Activated effector memory CD4-positive, alpha-beta T cell treated with Interleukin-2 at 50 U/mL for 16 hours (primary cell): ENCODE measurements around the gene SDR42E1.

ENCODE experiments used
- DNase-seq: peaks from one replicate; pipeline ENCODE4 v3.0.0-alpha.2; 2020

SDR42E1 gene

GRCh38 chr16:82011199-82011641 lies at the start of gene SDR42E1:
Gene SDR42E1, minus strand, starts transcription at chr16:82011470. Its CDS starts 10,612 bp downstream, at chr16:82000858.
- DNase-seq, result peak; percentile 31

GRCh38 chr16:82059983-82060421 lies 48.7 kb upstream of the SDR42E1 start:
- DNase-seq, result no peak

GRCh38 chr16:82059161-82059982 lies 48.1 kb upstream of the SDR42E1 start:
- DNase-seq, result no peak

GRCh38 chr16:82056550-82056896 lies 45.3 kb upstream of the SDR42E1 start:
- DNase-seq, result no peak

- no peak for DNase-seq
These were observed 44.7 kb upstream of the SDR42E1 start for GRCh38 chr16:82055728-82056549.

- no peak for DNase-seq
These were observed 43.8 kb upstream of the SDR42E1 start for GRCh38 chr16:82055117-82055516.

- DNase-seq, result no peak
These were observed 40.4 kb upstream of the SDR42E1 start for GRCh38 chr16:82051656-82052055.

- DNase-seq, result no peak
These were observed 39.7 kb upstream of the SDR42E1 start for GRCh38 chr16:82050909-82051357.

- no peak for DNase-seq
These were observed 39.2 kb upstream of the SDR42E1 start for GRCh38 chr16:82050506-82050905.

GRCh38 chr16:82049484-82049883 lies 38.2 kb upstream of the SDR42E1 start:
- no peak for DNase-seq

- DNase-seq, result no peak
These were observed 36.5 kb upstream of the SDR42E1 start for GRCh38 chr16:82047787-82048186.

- DNase-seq, result no peak
These were observed 36.1 kb upstream of the SDR42E1 start for GRCh38 chr16:82047374-82047773.

- no peak for DNase-seq
These were observed 35.7 kb upstream of the SDR42E1 start for GRCh38 chr16:82046941-82047340.

GRCh38 chr16:82046541-82046940 lies 35.3 kb upstream of the SDR42E1 start:
- DNase-seq, result no peak

GRCh38 chr16:82045465-82045864 lies 34.2 kb upstream of the SDR42E1 start:
- no peak for DNase-seq

- DNase-seq, result no peak
These were observed 33.3 kb upstream of the SDR42E1 start for GRCh38 chr16:82044585-82044911.

GRCh38 chr16:82043680-82044584 lies 32.7 kb upstream of the SDR42E1 start:
- no peak for DNase-seq

- no peak for DNase-seq
These were observed 31.6 kb upstream of the SDR42E1 start for GRCh38 chr16:82042846-82043245.

GRCh38 chr16:82042144-82042543 lies 30.9 kb upstream of the SDR42E1 start:
- no peak for DNase-seq

- no peak for DNase-seq
These were observed 30.3 kb upstream of the SDR42E1 start for GRCh38 chr16:82041542-82041941.

GRCh38 chr16:82040296-82040695 lies 29.0 kb upstream of the SDR42E1 start:
- no peak for DNase-seq

GRCh38 chr16:82037666-82038065 lies 26.4 kb upstream of the SDR42E1 start:
- DNase-seq, result no peak

GRCh38 chr16:82037251-82037650 lies 26.0 kb upstream of the SDR42E1 start:
- no peak for DNase-seq
